NT2/D1 (cell line): ENCODE measurements around the gene YPEL3.

Experiments used
- SUZ12 ChIP-seq: IDR thresholded peaks from 2 replicates; pipeline ENCODE4 v1.6.1; 2011; ENCODE audit not compliant: insufficient read length, insufficient read depth; ENCODE audit errors: extremely low read depth
- YY1 ChIP-seq: IDR thresholded peaks from 2 replicates; pipeline ENCODE4 v1.6.1; 2011; ENCODE audit not compliant: insufficient read length, insufficient read depth
- ZNF274 ChIP-seq: IDR thresholded peaks from 2 replicates; pipeline ENCODE4 v1.6.1; 2011; ENCODE audit warnings: mild to moderate bottlenecking, low read depth, low read length

GRCh38 chr16:30143347-30143702 is 47.3 kb upstream of the YPEL3 start:
- no peak for TF ChIP-seq ZNF274
- TF ChIP-seq YY1 = no peak
- TF ChIP-seq SUZ12 = no peak
